B cell (primary cell): ENCODE results near the gene PXK. TPM values are rescaled to one million over a fixed set of nuclear protein-coding genes. Genes with fewer than 3 reads are reported as not detected.
"Not testable (repeated sequence)": the region's sequence is repeated elsewhere in the genome, so short reads cannot be mapped to it uniquely, and the experiment has no call there.

Experiments used
- ATAC-seq: fragments of 200-7000 bp; cut with Tn5 transposase; one replicate; pipeline ENCODE4 v1.10.0; 2021; ENCODE audit warnings: low read depth, mild to moderate bottlenecking, moderate number of reproducible peaks, moderate library complexity
- CTCF ChIA-PET: fragments of 350-600 bp; sonication (Branson Sonifier 250); formaldehyde crosslinking; loops from one replicate; lab custom pipeline; 2021; ENCODE audit warnings: antibody characterized with exemption, inconsistent platforms; lab: Charles Lee
- POLR2A ChIA-PET: fragments of 350-600 bp; sonication (Branson Sonifier 250); formaldehyde crosslinking; loops from one replicate; lab custom pipeline; 2021; ENCODE audit warnings: antibody characterized with exemption; lab: Charles Lee
- DNase-seq: peaks from one replicate; pipeline ENCODE4 v3.0.0; 2013
- H2AFZ ChIP-seq: 2 replicates; pipeline ENCODE4 v1.6.1; 2012; ENCODE audit warnings: mild to moderate bottlenecking, low read depth, low read length; ENCODE audit not compliant: insufficient read depth, poor library complexity, severe bottlenecking
- H3K27ac ChIP-seq, 2 donors: 1 replicate in 1 of 2; 2 replicates in 1 of 2; pipeline ENCODE4 v1.5.1; 2012 to 2013; ENCODE audit warnings: low read length in 2 of 2, mild to moderate bottlenecking in 2 of 2, moderate library complexity in 1 of 2
- H3K27me3 ChIP-seq, 4 experiments: fragments of 200-600 bp in 1 of 4; sonication (generic) in 1 of 4; replicated peaks in 1 of 4; 1 replicate in 2 of 4; 2 replicates in 2 of 4; pipeline versions ENCODE4 v1.6.1 to v1.7.0; 2013 to 2016; ENCODE audit warnings: low read length in 3 of 4, mild to moderate bottlenecking in 2 of 4, mixed read lengths in 1 of 4, moderate library complexity in 1 of 4; ENCODE audit not compliant: insufficient read depth in 4 of 4, control insufficient read depth in 3 of 4; ENCODE audit errors: control extremely low read depth in 1 of 4
- H3K36me3 ChIP-seq, 2 experiments: replicated peaks in 1 of 2; 1 replicate in 1 of 2; 2 replicates in 1 of 2; pipeline versions ENCODE4 v1.6.1 to v1.7.1; 2013; ENCODE audit warnings: low read length in 1 of 2; ENCODE audit not compliant: insufficient read depth in 2 of 2, control insufficient read depth in 1 of 2; ENCODE audit errors: control extremely low read depth in 1 of 2, extremely low read depth in 1 of 2
- H3K4me1 ChIP-seq, 2 donors: fragments of 200-600 bp in 1 of 2; sonication (generic) in 1 of 2; 1 replicate in 1 of 2; 2 replicates in 1 of 2; pipeline versions ENCODE4 v1.5.1 to v1.6.1; 2013 to 2017; ENCODE audit warnings: low read length in 2 of 2; ENCODE audit not compliant: control insufficient read depth in 2 of 2, insufficient read depth in 2 of 2
- H3K4me2 ChIP-seq: replicated peaks from 2 replicates; pipeline ENCODE3; 2012; ENCODE audit warnings: mild to moderate bottlenecking, low read depth, low read length; ENCODE audit not compliant: poor library complexity, severe bottlenecking
- H3K4me3 ChIP-seq, 5 experiments: fragments of 200-600 bp in 1 of 5; sonication (generic) in 1 of 5; 1 replicate in 3 of 5; 2 replicates in 2 of 5; pipeline versions ENCODE4 v1.5.1 to v1.7.0; 2011 to 2016; ENCODE audit warnings: low read length in 4 of 5, mild to moderate bottlenecking in 4 of 5, low read depth in 2 of 5, control low read depth in 1 of 5, moderate library complexity in 1 of 5; ENCODE audit not compliant: insufficient read depth in 1 of 5; ENCODE audit errors: control extremely low read depth in 1 of 5, extremely low read depth in 1 of 5
- H3K79me2 ChIP-seq: fragments of 200-600 bp; sonication (generic); one replicate; pipeline ENCODE4 v1.6.0; 2016; ENCODE audit warnings: low read length; ENCODE audit not compliant: control insufficient read depth, insufficient read depth
- H3K9ac ChIP-seq: fragments of 200-600 bp; sonication (generic); 2 replicates; pipeline ENCODE4 v1.6.1; 2017; ENCODE audit warnings: mild to moderate bottlenecking, low read length, moderate library complexity
- H3K9me3 ChIP-seq, 3 donors: one replicate each; pipeline versions ENCODE4 v1.6.1 to v1.7.1; 2013; ENCODE audit warnings: low read length in 2 of 3; ENCODE audit not compliant: control insufficient read depth in 2 of 3, insufficient read depth in 1 of 3; ENCODE audit errors: control extremely low read depth in 1 of 3
- H4K20me1 ChIP-seq: 2 replicates; pipeline ENCODE4 v1.6.0; 2012; ENCODE audit warnings: mild to moderate bottlenecking, low read length; ENCODE audit not compliant: insufficient read depth, control insufficient read depth, poor library complexity, severe bottlenecking
- H3K27ac Mint-ChIP-seq: one replicate; pipeline ENCODE4 v1.8.0; 2021; ENCODE audit warnings: mixed read lengths
- H3K27me3 Mint-ChIP-seq: one replicate; pipeline ENCODE4 v1.8.0; 2021; ENCODE audit warnings: mixed read lengths
- H3K4me1 Mint-ChIP-seq: one replicate; pipeline ENCODE4 v1.8.0; 2021; ENCODE audit warnings: mixed read lengths
- H3K4me3 Mint-ChIP-seq: one replicate; pipeline ENCODE4 v1.8.0; 2021; ENCODE audit warnings: mixed read lengths
- H3K9me3 Mint-ChIP-seq: one replicate; pipeline ENCODE4 v1.8.0; 2022; ENCODE audit warnings: mixed read lengths; ENCODE audit not compliant: insufficient read depth
- CTCF ChIP-seq: fragments of 200-600 bp; IDR thresholded peaks from one replicate; pipeline ENCODE4 v1.8.0; 2022; ENCODE audit warnings: antibody characterized with exemption, mild to moderate bottlenecking
- EZH2 ChIP-seq: IDR thresholded peaks from 2 replicates; pipeline ENCODE4 v1.6.1; 2012; ENCODE audit warnings: borderline replicate concordance, low read depth, mild to moderate bottlenecking, moderate library complexity, low read length; ENCODE audit not compliant: insufficient read depth, poor library complexity, severe bottlenecking
- WGBS: methylation state at CpG from one replicate; pipeline ENCODE4 v1.1.5; 2013; ENCODE audit warnings: missing lambda C conversion rate; ENCODE audit not compliant: insufficient coverage; 5-methylcytosine and 5-hydroxymethylcytosine counted together
- intact Hi-C: fragments of 100-400 bp; cut with micrococcal nuclease; formaldehyde crosslinking; loops from one replicate; pipeline ENCODE4 v1.10.0; 2022
- polyA plus RNA-seq: library from polyadenylated mRNA; depleted of rRNA; stranded (reverse); fragments of >200 nt; gene quantifications from 2 replicates; pipeline ENCODE4 v1.2.3, GENCODE V29; 2012
- total RNA-seq, 2 donors: library from RNA; stranded (reverse); fragments of 120-200 nt in 1 of 2; gene quantifications; 1 replicate in 1 of 2; 2 replicates in 1 of 2; pipeline versions ENCODE4 v1.2.3 to v1.2.4, GENCODE V29; 2013 to 2022

Gene PXK
- total and polyA plus RNA-seq, 2 donors (not counting 1 experiment from before 2014, with no cell fraction given): 46.8 to 104 TPM

GRCh38 chr3:58287354-58287753 lies 45.3 kb upstream of the PXK start:
- DNase-seq: no peak
- Histone ChIP-seq H3K9me3 (no peaks in the 10 kb centered on the region), H2AFZ (no peak overlapping the region), H3K4me2 (no peak overlapping the region), H3K4me3 (no peak overlapping the region), H3K36me3 (peaks cover 0 to 39% of the 10 kb centered on the region in 2 experiments), H3K79me2 (no peaks in the 10 kb centered on the region), H3K27me3 (no peaks in the 10 kb centered on the region), H3K4me1 (no peaks in the 10 kb centered on the region), H4K20me1 (no peaks in the 10 kb centered on the region), H3K27ac (no peak overlapping the region), H3K9ac (no peak overlapping the region)
- TF ChIP-seq EZH2 (no peak), CTCF (no peak)
- no peaks in the 10 kb centered on the region for H3K9me3 Mint-ChIP-seq
- no peak overlapping the region for H3K4me3 Mint-ChIP-seq
- H3K27ac Mint-ChIP-seq: no peak overlapping the region
- CTCF ChIA-PET: no interaction called here
- no peaks in the 10 kb centered on the region for H3K27me3 Mint-ChIP-seq
- 98% methylated on average over 6 of the region's 6 CpGs for WGBS
- POLR2A ChIA-PET: no interaction called here
- intact Hi-C loops: no loop called here
- ATAC-seq: no peak
- H3K4me1 Mint-ChIP-seq: no peaks in the 10 kb centered on the region

DNA sequence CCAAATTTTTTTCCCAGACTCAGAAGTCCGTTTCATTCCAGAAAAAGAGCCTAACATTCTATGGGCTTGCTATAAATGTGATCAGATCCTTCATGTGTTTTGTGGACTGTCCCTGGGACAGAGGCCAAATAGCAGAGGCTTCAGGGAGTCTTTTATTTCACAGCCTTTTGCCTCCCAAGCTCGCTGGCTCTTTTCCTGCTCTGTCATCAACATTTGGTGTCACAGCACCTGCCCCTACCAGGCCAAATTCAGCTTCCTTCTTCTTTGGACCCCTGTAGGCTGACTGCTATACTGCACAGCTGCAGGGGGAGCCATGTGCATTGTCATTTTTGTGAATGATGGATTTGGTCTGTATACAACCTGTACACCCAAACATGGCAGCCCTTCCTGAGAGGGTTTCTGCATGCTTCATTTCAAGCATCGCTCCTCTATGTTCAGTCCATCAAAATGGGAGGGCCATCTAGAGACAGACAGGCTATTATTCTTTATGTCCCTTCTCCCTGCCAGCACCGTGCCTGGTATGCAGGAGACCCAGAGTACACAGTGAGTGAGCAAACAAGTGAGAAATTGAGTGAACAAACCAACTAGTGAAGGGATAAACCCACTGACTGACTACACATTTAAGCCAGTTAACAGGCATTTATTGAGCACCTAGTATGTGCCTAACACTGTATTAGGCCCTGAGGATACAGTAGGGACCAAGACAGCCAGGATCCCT lies 44.5 kb upstream of the PXK start:
- H3K9me3 ChIP-seq: no peaks in the 10 kb centered on the region
- H3K36me3 ChIP-seq: peaks cover 0 to 39% of the 10 kb centered on the region in 2 experiments
- H3K4me1 ChIP-seq: no peaks in the 10 kb centered on the region
- CTCF ChIA-PET: no interaction called here
- no peak overlapping the region for H2AFZ ChIP-seq
- Mint-ChIP-seq H3K9me3 (no peaks in the 10 kb centered on the region), H3K27me3 (no peaks in the 10 kb centered on the region), H3K4me3 (no peak overlapping the region), H3K4me1 (no peaks in the 10 kb centered on the region), H3K27ac (no peak overlapping the region)
- no peak overlapping the region for H3K4me3 ChIP-seq
- ATAC-seq: peak; percentile 33
- WGBS: 81% methylated on average over 2 of the region's 4 CpGs
- no peak overlapping the region for H3K27ac ChIP-seq
- no peaks in the 10 kb centered on the region for H3K79me2 ChIP-seq
- H3K4me2 ChIP-seq: no peak overlapping the region
- no peak for DNase-seq
- no peaks in the 10 kb centered on the region for H3K27me3 ChIP-seq
- intact Hi-C loops: no loop called here
- H3K9ac ChIP-seq: no peak overlapping the region
- no peaks in the 10 kb centered on the region for H4K20me1 ChIP-seq
- TF ChIP-seq CTCF (no peak), EZH2 (no peak)
- POLR2A ChIA-PET: no interaction called here

GRCh38 chr3:58288964-58289613 lies 43.6 kb upstream of the PXK start:
- H3K4me1 ChIP-seq, H3K27me3 Mint-ChIP-seq, CTCF ChIA-PET, H3K9me3 ChIP-seq, H2AFZ ChIP-seq, H3K27ac Mint-ChIP-seq, H3K4me3 ChIP-seq, H3K4me1 Mint-ChIP-seq, H3K27ac ChIP-seq, H3K4me2 ChIP-seq, H4K20me1 ChIP-seq, POLR2A ChIA-PET, intact Hi-C loops, H3K9me3 Mint-ChIP-seq, H3K4me3 Mint-ChIP-seq, H3K27me3 ChIP-seq, ATAC-seq, DNase-seq, H3K9ac ChIP-seq, H3K79me2 ChIP-seq: not testable (repeated sequence)
- H3K36me3 ChIP-seq: peaks cover 0 to 34% of the 10 kb centered on the region in 2 experiments
- WGBS: no CpG with 5 or more reads among the region's 4 CpGs
